Stimulated activated CD4-positive, alpha-beta T cell treated with anti-CD3 and anti-CD28 coated beads, Interleukin-4, amount 100 ng/mL, for 48 hours (primary cell): ENCODE data around the gene CUBN.
"Not testable (repeated sequence)": the region's sequence is repeated elsewhere in the genome, so short reads cannot be mapped to it uniquely, and the experiment has no call there.

Experiments
- DNase-seq, 2 donors: peaks; one replicate each; pipeline ENCODE4 v3.0.0-alpha.2; 2020; ENCODE audit warnings: low read depth in 2 of 2

CUBN gene

DNA sequence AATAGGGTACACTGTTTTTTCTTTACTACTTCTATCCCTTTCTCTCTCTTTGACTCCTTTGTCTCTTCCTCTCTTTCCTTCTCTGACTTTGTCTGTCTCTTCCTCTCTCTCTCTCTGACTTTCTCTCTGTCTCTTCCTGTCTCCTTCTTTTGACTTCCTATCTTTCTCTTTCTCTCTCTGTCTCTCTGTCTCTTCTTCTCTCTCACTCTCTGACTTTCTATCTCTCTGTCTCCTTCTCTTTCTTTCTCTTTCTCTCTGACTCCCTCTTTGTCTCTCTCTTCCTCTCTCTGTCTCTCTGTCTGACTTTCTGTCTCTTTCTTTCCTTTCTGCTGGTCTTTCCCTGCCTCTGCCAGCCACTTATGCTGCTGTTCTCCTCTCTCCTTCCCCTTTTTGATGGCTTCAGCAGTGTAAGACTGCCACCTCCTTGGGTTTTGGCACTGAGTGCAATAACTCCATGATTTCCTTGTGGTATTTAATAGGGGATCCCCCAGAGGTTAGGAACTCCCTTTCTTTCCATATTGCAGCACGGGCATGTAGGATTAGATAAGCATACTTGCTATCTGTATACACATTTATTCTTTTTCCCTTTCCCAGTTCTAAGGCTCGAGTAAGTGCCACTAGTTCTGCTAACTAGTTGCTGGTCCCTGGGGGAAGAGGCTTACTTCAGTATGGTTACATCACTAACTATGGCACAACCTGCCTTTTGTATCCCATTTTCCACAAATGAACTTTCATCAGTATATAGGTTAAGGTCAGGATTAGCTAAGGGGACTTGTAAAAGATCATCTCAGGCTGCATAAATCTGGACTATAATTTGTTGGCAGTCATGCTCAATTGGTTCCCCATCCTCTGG, 116.3 kb downstream of the CUBN start:
- not testable (repeated sequence) for DNase-seq

DNA sequence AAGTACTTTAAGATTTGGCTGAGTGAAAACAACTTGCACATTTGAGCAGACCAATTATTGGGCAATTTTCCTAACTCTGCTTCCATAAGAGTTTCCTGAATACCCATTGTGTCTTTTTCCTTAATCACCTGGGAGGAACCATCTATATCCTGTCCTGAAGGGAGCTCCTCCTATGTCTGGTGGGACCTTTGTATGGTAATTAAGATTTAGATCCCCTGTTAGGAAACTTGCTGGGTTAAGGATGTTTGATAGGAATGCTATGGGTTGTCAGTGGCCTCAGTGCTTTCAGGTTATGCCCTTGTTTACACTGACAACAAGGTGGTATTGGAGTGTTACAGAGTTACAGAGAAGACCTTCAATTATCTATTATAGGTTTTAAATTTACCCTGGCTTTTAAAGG, 116.9 kb downstream of the CUBN start:
- not testable (repeated sequence) for DNase-seq

DNA sequence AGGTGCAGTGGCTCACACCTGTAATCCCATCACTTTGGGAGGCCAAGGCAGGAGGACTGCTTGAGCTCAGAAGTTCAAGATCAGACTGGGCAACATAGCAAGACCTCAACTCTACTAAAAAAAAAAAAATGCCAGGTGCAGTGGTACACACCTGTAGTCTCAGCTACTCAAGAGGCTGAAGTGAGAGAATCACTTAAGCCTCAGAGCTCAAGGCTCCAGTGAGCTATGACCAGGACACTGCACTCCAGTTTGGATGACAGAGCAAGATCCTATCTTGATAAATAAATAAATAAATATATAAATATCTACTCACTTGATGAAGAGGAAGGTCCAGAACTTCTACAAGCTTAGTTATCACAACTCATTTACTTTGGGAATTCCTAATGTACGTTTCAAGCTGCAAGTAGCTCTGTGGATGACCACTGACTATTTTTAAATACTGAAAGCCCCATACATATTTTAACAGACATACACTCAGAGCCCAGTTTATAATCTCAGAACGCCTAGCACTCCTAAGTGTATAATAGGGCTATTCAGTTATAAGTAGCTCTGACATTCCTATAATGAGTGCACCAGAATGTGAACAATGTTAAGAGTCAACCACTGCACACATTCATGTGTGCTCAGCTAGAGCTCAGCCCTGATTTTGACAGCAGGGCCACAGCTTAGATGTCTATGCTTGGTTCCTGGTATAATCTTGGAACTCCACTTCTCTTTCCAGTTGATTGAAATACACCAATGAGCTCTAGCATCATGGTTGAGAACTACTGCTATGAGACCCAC, 119.1 kb downstream of the CUBN start:
- no peak for DNase-seq

DNA sequence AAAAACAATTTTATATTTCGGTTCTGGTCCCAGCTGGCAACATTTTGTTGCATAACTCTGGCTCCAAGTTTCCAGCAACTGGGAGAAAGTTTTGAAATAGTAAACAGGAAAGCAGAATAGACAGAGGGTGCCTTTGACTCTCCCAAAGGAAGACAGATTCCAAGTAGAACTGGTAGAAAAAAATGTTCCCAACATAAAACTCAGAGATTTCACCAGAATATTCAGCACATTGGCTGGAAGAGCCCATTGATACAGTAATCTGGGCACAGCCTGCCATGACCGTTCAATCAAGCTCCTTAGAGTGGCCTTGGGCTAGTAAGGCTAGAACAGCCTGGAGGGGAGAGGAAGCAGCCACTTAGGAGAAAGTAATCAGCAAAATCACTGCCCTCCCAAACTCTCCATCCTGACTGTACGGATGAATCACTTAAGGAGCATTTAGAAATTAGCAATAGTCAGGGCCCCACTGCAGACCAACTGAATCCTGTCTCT, 120.4 kb downstream of the CUBN start:
- no peak for DNase-seq

DNA sequence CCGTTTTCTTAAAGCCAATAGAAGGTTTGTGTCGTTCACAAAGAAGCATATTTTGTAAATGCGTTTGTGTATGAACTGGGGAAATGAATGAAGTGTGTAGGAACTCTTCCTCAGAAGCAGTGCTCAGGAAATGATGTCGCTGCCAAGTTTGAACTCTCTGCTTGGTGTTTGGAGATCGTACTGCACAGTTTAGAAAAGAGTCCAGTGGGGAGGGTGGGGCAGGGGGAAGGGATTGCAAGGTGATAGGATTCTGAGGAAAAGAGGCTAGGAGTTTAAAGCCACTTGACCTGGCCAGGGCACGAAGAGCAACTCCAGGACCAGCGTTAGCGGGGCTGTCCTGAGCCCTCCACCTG, 122.2 kb downstream of the CUBN start:
- DNase-seq, result no peak

DNA sequence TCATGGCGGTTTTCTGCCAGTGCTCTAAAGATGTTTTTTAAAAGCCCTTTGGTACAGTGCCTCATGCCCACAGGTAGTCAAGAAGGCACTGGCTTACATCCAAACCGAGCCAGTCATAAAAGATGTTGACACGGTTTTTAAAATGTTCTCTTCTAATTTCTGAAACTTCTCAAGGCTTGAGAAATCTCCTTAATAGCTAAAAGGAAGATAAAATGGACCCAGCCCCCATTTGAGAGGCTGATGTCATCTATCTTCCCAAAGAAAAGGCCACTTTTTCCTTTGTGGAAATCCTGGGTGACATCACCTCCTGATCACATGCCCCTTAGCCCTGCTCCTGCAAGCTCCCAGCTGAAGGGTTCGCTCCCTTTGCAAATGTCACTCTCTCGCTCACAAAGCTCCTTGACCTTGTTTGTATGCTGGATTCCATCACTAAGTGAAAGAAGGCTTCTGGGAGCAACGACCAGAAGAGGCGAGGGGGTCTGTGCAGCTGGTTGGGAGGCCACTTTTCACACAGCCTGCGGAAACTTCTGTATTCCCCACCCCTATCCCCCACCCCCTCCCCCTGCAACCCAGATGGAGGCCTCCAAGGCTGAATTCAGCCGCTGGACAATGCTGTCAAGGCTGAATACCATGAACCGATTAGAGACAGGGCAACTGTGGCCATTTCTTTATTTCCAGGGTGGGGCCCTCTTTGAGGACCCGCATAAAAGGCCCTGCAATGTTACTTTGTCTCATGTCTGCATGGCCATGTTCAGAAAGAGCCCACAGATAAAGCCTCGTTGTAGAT, 122.8 kb downstream of the CUBN start:
- no peak for DNase-seq

DNA sequence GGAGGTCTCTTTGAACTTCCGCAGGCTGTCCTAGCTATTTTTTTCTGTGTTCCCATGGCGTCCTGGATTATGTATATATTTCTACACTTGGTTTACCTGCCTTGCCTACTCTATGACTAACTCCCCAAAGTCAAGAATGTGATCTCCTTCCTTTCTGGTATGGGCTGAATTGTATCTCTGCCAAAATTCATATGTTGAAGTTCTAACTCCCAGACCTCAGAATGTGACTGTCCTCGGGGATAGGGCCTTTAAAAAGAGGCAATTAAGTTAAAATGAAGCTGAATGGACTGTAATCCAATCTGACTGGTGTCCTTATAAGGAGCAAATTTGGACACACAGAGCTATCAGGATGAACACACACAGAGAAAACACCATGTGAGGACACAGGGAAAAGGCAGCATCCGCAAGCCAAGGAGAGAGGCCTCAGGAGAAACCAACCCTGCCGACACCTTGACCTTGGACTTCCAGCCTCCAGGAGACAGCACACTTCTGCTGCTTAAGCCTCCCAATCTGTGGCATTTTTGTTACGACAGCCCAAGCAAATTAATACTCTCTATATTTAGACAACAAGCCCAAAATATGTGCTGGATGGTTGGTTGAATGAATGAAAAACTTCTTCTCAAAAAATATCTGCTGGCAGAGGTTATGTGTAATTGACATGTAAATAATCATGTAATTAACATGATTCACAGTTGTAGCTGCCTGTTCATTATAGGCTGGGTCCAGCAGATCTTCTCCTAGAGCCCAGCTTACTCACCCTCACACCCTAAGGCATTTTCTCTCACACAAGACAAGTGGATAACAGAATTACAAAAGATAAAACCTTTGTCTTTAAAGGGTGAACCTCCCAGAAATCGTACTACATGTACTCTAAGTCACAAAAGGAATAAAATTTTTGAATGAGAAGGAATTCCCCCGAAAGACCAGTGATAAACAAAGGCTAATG, 123.7 kb downstream of the CUBN start:
- no peak for DNase-seq

DNA sequence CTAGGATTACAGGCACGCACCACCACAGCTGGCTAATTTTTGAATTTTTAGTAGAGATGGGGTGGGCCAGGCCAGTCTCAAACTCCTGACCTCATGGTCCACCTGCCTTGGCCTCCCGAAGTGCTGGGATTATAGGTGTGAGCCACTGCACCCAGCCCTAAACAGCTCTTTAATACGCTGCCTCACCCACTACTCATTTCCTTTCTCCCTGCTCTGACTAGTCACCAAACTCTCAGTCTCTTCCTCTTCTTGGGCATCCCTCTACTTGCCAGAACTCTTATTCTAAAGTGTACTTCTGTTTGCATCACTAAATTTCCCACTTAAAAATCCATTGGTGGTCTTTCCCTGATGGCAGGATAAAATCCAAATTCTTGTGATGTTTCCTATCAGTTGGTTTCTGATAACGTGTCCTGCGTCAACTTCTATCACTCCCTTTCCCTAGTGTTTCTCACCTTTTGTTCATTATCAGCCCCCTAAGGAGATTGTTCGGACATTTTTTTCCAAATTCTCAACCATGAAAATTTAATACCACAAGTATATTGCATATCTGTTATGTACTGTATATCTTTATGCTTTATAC, 124.7 kb downstream of the CUBN start:
- DNase-seq, result no peak

DNA sequence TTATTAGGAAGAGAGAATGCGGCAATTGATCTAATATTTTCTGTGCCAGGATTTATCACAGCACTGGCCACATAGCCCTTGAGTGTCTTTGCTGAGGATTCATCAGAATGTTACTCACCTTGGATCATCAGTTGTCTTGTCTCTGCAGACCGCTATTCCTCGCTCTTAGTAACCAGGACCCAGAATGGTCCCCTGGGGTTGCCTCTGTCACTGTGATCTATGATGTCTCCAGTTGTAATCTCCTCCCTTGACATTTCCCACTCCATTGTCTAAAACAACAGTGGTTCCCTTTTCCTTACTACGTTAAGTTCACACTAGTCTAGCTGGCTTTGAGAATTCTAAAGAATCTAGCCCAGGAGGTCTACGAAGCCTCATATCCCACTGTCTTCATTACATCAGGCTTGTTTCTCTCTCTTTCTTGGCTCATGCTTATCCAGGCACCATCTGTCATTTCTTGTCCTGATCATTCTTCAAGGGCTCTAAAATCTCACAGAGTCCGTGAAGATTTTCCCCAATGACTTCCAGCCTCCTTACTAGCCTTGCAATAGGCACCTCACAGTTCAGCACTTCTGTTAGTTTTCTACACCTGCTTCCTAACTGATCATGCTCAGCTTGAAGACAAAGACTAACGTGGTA, 125.8 kb downstream of the CUBN start:
- no peak for DNase-seq

DNA sequence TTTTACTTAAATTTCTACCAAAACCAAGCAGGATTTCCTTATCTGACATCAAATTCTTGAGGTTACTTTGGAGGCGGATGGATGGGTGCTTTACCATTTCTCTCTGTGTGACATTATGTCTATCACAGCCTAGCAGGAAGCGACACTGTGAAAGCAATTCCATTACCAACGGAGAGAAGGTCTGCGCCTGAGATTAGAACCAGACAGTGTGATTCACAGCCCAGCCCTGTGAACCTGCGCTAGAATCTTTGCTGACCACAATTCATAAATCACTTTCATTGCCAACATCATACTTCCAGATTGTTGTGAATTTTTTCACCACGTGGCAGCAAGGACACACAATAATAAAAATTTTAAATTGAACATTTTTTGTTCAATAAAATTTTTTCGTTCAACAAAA, 126.5 kb downstream of the CUBN start:
- peak in 1 of 2 donors; percentile 47 for DNase-seq

DNA sequence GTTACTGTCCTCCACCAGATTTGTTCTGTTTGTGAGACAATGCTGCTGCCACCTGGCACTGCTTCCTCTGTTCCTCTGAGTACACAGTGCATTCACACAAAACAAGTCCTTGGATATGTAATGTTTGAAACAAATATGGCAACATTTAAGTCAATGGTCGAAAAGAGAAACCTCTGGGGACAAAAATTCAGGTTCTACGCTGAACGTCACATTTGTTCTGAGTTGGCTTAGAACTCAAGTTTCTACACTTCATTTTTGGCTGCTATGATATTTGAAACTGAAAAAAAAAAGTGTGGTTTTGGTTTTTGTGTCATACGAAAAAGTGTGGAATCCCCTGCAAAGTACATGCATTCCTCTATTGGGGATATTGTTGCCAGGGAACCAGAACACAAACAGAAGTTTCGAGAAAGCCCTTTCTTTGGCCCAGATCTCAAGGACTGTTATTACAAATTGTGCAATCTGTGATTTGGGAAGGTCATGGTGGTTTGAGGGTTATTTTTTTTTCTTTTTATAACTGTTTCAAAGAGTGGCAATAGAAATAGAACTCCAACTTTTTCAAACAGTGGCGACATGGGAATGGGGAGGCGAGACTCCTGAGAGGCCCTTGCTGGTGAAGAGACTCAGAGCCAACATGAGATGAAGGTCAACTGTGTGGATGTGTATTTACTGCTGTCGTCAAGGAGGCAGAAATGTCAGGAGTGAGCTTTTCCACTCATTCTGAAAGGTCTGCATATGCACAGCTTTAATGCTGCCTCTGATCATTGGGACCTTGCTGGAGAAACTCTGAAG, 127.5 kb downstream of the CUBN start:
- DNase-seq, result no peak

DNA sequence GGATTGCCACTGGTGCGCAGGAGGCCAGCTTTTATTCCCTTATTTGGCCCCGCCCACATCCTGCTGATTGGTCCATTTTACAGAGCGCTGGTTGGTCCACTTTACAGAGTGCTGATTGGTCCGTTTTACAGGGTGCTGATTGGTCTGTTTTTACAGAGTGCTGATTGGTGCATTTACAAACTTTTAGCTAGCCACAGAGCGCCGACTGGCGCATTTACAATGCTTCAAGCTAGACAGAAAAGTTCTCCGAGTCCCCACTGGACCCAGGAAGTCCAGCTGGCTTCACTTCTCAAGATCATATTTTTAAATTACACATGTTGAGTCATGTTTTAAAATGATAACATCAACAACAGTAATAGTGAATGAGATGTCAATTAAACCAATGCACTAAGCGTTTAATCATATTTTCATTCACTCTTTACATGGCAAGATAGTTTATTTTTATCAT, 128.3 kb downstream of the CUBN start:
- no peak for DNase-seq

DNA sequence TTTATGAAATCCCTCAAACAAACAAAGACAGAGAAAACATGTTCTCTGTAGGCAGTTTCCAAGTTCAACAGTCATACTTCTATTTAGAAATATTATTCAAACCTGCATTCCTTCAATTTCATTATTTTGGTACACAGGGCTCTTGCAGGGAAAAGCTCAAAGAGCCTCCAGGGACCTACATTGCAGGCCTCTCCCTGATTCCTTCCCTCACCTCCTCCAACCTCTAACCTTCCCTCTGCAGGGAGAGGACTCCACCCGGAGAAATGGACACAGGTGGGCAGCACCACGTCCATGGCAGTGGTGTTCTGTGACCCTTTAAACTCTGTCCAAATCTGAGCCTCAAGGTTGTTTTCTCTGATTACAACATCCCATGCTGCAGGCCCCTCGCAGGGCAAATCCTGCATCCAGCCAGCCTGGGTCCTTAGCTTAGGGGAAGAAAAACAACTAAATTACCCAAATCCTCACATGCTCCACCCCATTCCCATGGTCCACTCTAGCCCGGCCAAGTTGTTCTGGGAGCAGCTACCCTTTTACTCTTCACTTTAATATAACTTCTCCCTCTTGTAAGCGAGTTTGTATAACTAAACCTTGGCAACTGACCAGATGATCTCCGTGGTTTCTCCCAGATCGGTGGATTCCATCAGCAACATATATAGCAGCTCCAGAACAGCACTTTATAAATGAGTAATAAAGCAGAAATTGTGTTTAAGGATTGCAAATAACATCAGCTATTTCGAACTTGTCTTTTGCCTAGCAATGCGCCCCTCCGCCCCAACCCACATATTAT, 129.8 kb downstream of the CUBN start:
- DNase-seq, result no peak

DNA sequence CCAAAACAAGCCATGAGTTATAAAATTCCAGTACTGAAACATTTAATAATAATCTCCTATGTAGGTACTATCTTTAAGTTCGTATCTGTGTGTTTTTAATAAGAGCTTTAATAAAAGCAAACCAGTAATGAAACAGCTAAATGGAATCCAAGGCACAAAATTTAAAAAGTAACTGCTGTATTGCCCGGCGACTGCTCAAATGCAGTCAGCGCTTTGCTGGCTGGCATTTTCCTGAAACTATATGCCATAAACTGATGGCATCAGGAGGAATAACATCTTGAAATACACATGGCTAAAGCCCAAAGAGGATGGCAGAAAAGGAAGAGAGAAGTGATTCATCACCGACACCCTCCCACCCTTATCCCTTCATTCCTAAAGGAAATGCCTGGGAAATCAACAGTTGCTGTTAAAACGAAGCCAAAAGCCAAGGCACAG, 133.1 kb downstream of the CUBN start:
- DNase-seq, result no peak

DNA sequence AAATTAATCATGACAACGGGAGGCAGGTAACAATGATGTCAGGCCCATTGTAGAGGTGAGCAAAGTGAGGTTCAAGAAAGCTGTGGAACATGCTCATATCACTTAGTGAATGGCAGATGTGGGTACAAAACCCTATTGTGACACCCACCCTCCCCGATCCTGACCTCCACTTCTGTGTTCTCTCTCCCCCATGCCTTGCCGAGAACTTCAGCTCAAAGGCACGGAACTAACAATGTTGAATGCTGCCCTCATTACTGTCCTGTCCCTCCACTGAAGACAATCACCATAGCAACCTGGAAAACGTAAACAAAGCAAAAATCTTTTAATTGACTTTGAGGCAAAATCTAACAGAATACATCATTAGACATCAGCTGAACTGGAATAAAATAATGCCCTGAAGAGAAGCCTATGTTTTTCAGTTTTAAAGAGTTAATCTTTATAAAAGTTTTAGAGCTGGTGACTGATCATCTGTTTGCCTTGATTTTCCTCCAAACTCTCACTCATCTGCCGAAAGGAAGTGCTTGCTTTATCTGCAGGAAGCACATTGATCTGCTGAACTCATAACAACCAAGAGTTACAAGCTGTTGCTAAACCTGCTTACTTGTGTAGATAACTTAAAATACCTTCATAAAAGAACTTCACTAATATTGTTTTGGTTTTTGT, 133.6 kb downstream of the CUBN start:
- no peak for DNase-seq

DNA sequence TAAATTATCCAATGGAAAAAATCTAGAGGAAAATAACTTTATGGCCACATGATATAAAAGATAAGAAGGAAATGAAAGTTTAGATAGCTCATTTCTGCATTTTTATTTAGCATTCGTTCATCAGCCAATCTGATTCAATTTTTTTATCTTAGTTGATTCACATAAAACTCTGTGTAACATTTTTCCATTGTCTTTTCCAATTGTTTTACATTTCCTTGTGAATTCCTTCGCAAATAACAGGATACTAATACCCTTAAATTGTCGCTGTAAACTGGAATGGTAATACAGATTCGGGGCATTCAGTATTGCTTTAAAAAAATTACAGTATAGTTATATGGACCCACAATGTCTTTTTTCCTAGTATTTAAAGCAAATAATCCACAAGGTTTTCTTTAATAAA, 136.4 kb downstream of the CUBN start:
- DNase-seq, result no peak

DNA sequence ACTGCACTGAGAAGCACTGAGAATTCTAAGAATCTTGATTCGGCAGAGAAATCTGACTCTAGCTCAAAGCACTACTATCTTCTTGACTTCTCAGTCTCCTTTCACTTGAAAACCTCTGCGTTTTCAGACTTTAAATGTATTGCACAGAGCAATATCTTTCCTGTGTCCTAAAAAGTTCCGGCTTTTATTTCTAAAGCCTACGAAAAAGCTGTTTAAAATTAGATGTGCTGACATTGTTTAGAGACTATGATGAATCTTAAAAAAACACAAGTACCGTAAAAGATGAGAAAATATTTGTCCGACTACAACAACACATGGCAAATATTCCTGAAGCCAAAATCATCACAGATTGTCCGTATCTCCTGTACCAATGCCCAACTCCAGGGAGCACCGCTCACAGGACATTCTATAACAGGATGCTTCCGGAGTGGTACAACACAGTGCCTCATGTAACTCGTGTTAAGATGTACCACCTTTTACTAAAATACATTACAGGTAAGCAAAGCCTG, 136.9 kb downstream of the CUBN start:
- no peak for DNase-seq

DNA sequence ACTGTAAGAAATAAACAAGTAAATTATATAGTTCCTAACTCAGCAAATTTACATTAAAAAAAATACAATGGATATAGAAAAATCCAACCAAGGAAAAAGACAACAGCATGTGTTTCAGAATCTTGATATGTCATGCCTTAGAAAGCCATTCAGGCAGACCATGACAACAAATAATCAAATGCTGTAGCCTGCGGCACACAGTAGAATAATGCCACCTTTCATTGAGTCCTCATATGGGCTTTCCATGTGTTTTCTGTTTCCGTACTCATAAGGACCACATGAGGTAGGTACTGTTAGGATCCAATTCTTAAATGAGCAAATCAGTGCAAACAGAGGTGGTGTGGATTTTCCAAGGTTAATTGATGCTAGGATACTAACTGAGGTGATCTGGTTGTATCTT, 138.6 kb downstream of the CUBN start:
- no peak for DNase-seq
